Caco-2 (cell line): ENCODE measurements around the gene GLIS1. TPM values are rescaled to one million over a fixed set of nuclear protein-coding genes. Genes with fewer than 3 reads are reported as not detected.

ENCODE experiments used
- BruUV-seq: library from RNA; stranded (reverse); fragments of 400-500 nt; replicated peaks from 2 replicates; lab custom pipeline; 2021; lab: Mats Ljungman, UMichigan
- CTCF ChIA-PET: fragments of 300-600 bp; sonication (Branson Sonifier 250); formaldehyde crosslinking; loops from one replicate; lab custom pipeline; 2022; ENCODE audit warnings: antibody characterized with exemption; lab: Charles Lee
- POLR2A ChIA-PET: fragments of 300-600 bp; sonication (Branson Sonifier 250); formaldehyde crosslinking; loops from one replicate; lab custom pipeline; 2022; ENCODE audit warnings: antibody characterized with exemption; lab: Charles Lee
- DNase-seq, 2 experiments: peaks; one replicate each; pipeline versions ENCODE4 v3.0.0 to v3.0.0-alpha.2; 2020 to 2022
- H3K27me3 ChIP-seq: replicated peaks from 2 replicates; pipeline ENCODE4 v1.6.0; 2011; ENCODE audit warnings: low read length; ENCODE audit not compliant: control insufficient read depth, insufficient read depth
- H3K36me3 ChIP-seq: 2 replicates; pipeline ENCODE4 v1.5.1; 2011; ENCODE audit warnings: low read length; ENCODE audit not compliant: control insufficient read depth, insufficient read depth
- H3K4me1 ChIP-seq: fragments of 250-450 bp; sonication (Bioruptor Pico); 2 replicates; pipeline ENCODE4 v1.5.1; 2020; ENCODE audit warnings: mild to moderate bottlenecking
- H3K4me3 ChIP-seq: 2 replicates; pipeline ENCODE4 v1.5.1; 2011; ENCODE audit warnings: low read depth, mild to moderate bottlenecking, control low read depth, low read length
- H3K9me3 ChIP-seq: fragments of 250-450 bp; sonication (Bioruptor Pico); 2 replicates; pipeline ENCODE4 v1.5.1; 2020; ENCODE audit warnings: mild to moderate bottlenecking, moderate library complexity
- H3K27ac Mint-ChIP-seq: one replicate; pipeline ENCODE4 v1.8.0; 2022; ENCODE audit warnings: mixed read lengths; ENCODE audit not compliant: unreplicated experiment
- H3K27me3 Mint-ChIP-seq: one replicate; pipeline ENCODE4 v1.8.0; 2022; ENCODE audit warnings: mixed read lengths; ENCODE audit not compliant: insufficient read depth, unreplicated experiment
- H3K36me3 Mint-ChIP-seq: one replicate; pipeline ENCODE4 v1.8.0; 2022; ENCODE audit warnings: mild to moderate bottlenecking, mixed read lengths; ENCODE audit not compliant: insufficient read depth, unreplicated experiment
- H3K4me1 Mint-ChIP-seq: one replicate; pipeline ENCODE4 v1.8.0; 2022; ENCODE audit warnings: low read depth, mixed read lengths; ENCODE audit not compliant: unreplicated experiment
- H3K4me3 Mint-ChIP-seq: one replicate; pipeline ENCODE4 v1.8.0; 2022; ENCODE audit warnings: mild to moderate bottlenecking, moderate library complexity, mixed read lengths; ENCODE audit not compliant: unreplicated experiment
- H3K9me3 Mint-ChIP-seq: one replicate; pipeline ENCODE4 v1.8.0; 2022; ENCODE audit warnings: mixed read lengths; ENCODE audit not compliant: unreplicated experiment
- CTCF ChIP-seq, 2 experiments: fragments of 200-600 bp in 1 of 2; IDR thresholded peaks; 1 replicate in 1 of 2; 2 replicates in 1 of 2; pipeline versions ENCODE4 v1.5.1 to v1.8.0; 2011 to 2022; ENCODE audit warnings: antibody characterized with exemption in 1 of 2, control low read depth in 1 of 2, inconsistent platforms in 1 of 2, low read depth in 1 of 2, low read length in 1 of 2, mild to moderate bottlenecking in 1 of 2, moderate library complexity in 1 of 2; ENCODE audit not compliant: insufficient read depth in 1 of 2, severe bottlenecking in 1 of 2, unreplicated experiment in 1 of 2
- intact Hi-C: fragments of 100-400 bp; cut with micrococcal nuclease; formaldehyde crosslinking; loops from one replicate; pipeline ENCODE4 v1.10.0; 2022; ENCODE audit not compliant: unreplicated experiment
- total RNA-seq: library from RNA; stranded (reverse); gene quantifications from 2 replicates; pipeline ENCODE4 v1.2.3, GENCODE V29; 2022

Gene GLIS1
- total RNA-seq, 1 experiment from 2014 or later, result not detected

GRCh38 chr1:53712276-53712675 lies 26.7 kb downstream of the GLIS1 start:
- no peak for TF ChIP-seq CTCF (IDR thresholded peaks at IDR 0.05; ENCODE audit: insufficient read depth in 1 of 2, low read depth in 1 of 2, low read length in 1 of 2, severe bottlenecking in 1 of 2, unreplicated experiment in 1 of 2)
- no peaks in the 10 kb centered on the region for H3K4me1 Mint-ChIP-seq
- H3K27ac Mint-ChIP-seq, result no peak overlapping the region
- H3K27me3 ChIP-seq, result no peaks in the 10 kb centered on the region
- ChIA-PET POLR2A (no interaction called here), CTCF (no interaction called here)
- intact Hi-C loops, result no loop called here
- H3K4me1 ChIP-seq, result no peaks in the 10 kb centered on the region
- peaks cover 9% of the 10 kb centered on the region for H3K9me3 Mint-ChIP-seq
- no TSS peak for BruUV-seq
- no peaks in the 10 kb centered on the region for H3K36me3 Mint-ChIP-seq
- no peak for DNase-seq
- H3K4me3 Mint-ChIP-seq, result no peak overlapping the region
- H3K36me3 ChIP-seq, result no peaks in the 10 kb centered on the region
- no peak overlapping the region for H3K4me3 ChIP-seq
- H3K9me3 ChIP-seq, result no peaks in the 10 kb centered on the region
- no peaks in the 10 kb centered on the region for H3K27me3 Mint-ChIP-seq

- no peaks in the 10 kb centered on the region for H3K36me3 Mint-ChIP-seq
- H3K4me1 Mint-ChIP-seq, result no peaks in the 10 kb centered on the region
Observed at GRCh38 chr1:53710584-53710983, 28.4 kb downstream of the GLIS1 start.

GRCh38 chr1:53708687-53709086 lies 30.3 kb downstream of the GLIS1 start:
- Histone ChIP-seq H3K36me3 (no peaks in the 10 kb centered on the region), H3K27me3 (no peaks in the 10 kb centered on the region), H3K4me1 (no peaks in the 10 kb centered on the region), H3K9me3 (no peaks in the 10 kb centered on the region), H3K4me3 (no peak overlapping the region)
- BruUV-seq, result no TSS peak
- H3K4me3 Mint-ChIP-seq, result no peak overlapping the region
- intact Hi-C loops, result no loop called here
- peaks cover 9% of the 10 kb centered on the region for H3K9me3 Mint-ChIP-seq
- TF ChIP-seq CTCF (IDR thresholded peaks at IDR 0.05; ENCODE audit: insufficient read depth in 1 of 2, low read depth in 1 of 2, low read length in 1 of 2, severe bottlenecking in 1 of 2, unreplicated experiment in 1 of 2), result no peak
- no peaks in the 10 kb centered on the region for H3K36me3 Mint-ChIP-seq
- DNase-seq, result no peak
- no peaks in the 10 kb centered on the region for H3K4me1 Mint-ChIP-seq
- no peak overlapping the region for H3K27ac Mint-ChIP-seq
- H3K27me3 Mint-ChIP-seq, result no peaks in the 10 kb centered on the region
- ChIA-PET POLR2A (no interaction called here), CTCF (no interaction called here)

More at GRCh38 chr1:53710584-53710983, 28.4 kb downstream of the GLIS1 start:
- POLR2A ChIA-PET, result no interaction called here
- H3K4me1 ChIP-seq, result no peaks in the 10 kb centered on the region
- H3K4me3 ChIP-seq, result no peak overlapping the region
- TF ChIP-seq CTCF (IDR thresholded peaks at IDR 0.05; ENCODE audit: insufficient read depth in 1 of 2, low read depth in 1 of 2, low read length in 1 of 2, severe bottlenecking in 1 of 2, unreplicated experiment in 1 of 2), result no peak
- no peak overlapping the region for H3K27ac Mint-ChIP-seq
- no peak overlapping the region for H3K4me3 Mint-ChIP-seq
- no peaks in the 10 kb centered on the region for H3K9me3 ChIP-seq
- CTCF ChIA-PET, result no interaction called here
- H3K27me3 Mint-ChIP-seq, result no peaks in the 10 kb centered on the region
- H3K9me3 Mint-ChIP-seq, result peaks cover 9% of the 10 kb centered on the region
- BruUV-seq, result no TSS peak
- H3K36me3 ChIP-seq, result no peaks in the 10 kb centered on the region
- no peaks in the 10 kb centered on the region for H3K27me3 ChIP-seq
- no peak for DNase-seq
- intact Hi-C loops, result no loop called here
